ENCODE results near the gene CTU2. TPM values are rescaled to one million over a fixed set of nuclear protein-coding genes. Genes with fewer than 3 reads are reported as not detected.

The CTU2 gene
- total RNA-seq, 4 donors from 2014 or later: 2.8 to 5.6 (median 4.2) TPM; not detected in 1

- peaks cover 20 to 32% (median 24%) of the 10 kb centered on the region in 4 donors for H3K4me1 ChIP-seq
- in situ Hi-C loops (cut with MboI; ENCODE audit: low pct_ligation_motif_present in 1 of 4, low pct_unique_long_range_greater_than_20kb in 1 of 4, low sequenced_read_pairs in 3 of 4): no loop called here
- intact Hi-C loops (cut with DNase I; ENCODE audit: low total_unique reads): no loop called here
- H3K27me3 ChIP-seq: no peaks in the 10 kb centered on the region
- no peak for DNase-seq
- WGBS, 2 donors (ENCODE audit: low coverage in 1 of 2): 30 to 32% methylated on average over 2 to 17 of the region's 17 CpGs
- no peaks in the 10 kb centered on the region for H3K9me3 ChIP-seq
- peak overlapping the region; percentile 80 to 96 (median 92) for H3K4me3 ChIP-seq
- TF ChIP-seq EP300 (IDR thresholded peaks at IDR 0.05; ENCODE audit: low read depth): no peak
- no peak for TF ChIP-seq CTCF (IDR thresholded peaks at IDR 0.05)
- no peak for TF ChIP-seq POLR2AphosphoS5 (IDR thresholded peaks at IDR 0.05)
- no peak for TF ChIP-seq POLR2A (IDR thresholded peaks at IDR 0.05)
- H3K27ac ChIP-seq: peak overlapping the region; percentile 85 to 88 (median 86)
- no peaks in the 10 kb centered on the region for H3K36me3 ChIP-seq
These were observed 893 bp downstream of the CTU2 start for GRCh38 chr16:88706965-88707826.

- no peaks in the 10 kb centered on the region for H3K9me3 ChIP-seq
- no peak for DNase-seq
- H3K4me1 ChIP-seq: peaks cover 11 to 14% (median 12%) of the 10 kb centered on the region in 4 donors
- no peak overlapping the region for H3K27ac ChIP-seq
- WGBS, 2 donors (ENCODE audit: low coverage in 1 of 2): 40 to 81% methylated on average over 1 to 13 of the region's 16 CpGs
- H3K36me3 ChIP-seq: peaks cover 0 to 11% (median 1%) of the 10 kb centered on the region in 4 donors
- no peak for TF ChIP-seq POLR2AphosphoS5 (IDR thresholded peaks at IDR 0.05)
- TF ChIP-seq POLR2A (IDR thresholded peaks at IDR 0.05): no peak
- TF ChIP-seq EP300 (IDR thresholded peaks at IDR 0.05; ENCODE audit: low read depth): no peak
- no peak for TF ChIP-seq CTCF (IDR thresholded peaks at IDR 0.05)
- in situ Hi-C loops (cut with MboI; ENCODE audit: low pct_ligation_motif_present in 1 of 4, low pct_unique_long_range_greater_than_20kb in 1 of 4, low sequenced_read_pairs in 3 of 4): no loop called here
- H3K27me3 ChIP-seq: no peaks in the 10 kb centered on the region
- H3K4me3 ChIP-seq: no peak overlapping the region
- intact Hi-C loops (cut with DNase I; ENCODE audit: low total_unique reads): no loop called here
These were observed 4.3 kb downstream of the CTU2 start for GRCh38 chr16:88710556-88710955.

- intact Hi-C loops (cut with DNase I; ENCODE audit: low total_unique reads) (no loop called here), in situ Hi-C loops (cut with MboI; ENCODE audit: low pct_ligation_motif_present in 1 of 4, low pct_unique_long_range_greater_than_20kb in 1 of 4, low sequenced_read_pairs in 3 of 4) (no loop called here)
- no peak overlapping the region for H3K4me3 ChIP-seq
- no peak for DNase-seq
- H3K27me3 ChIP-seq: no peaks in the 10 kb centered on the region
- H3K36me3 ChIP-seq: peaks cover 0 to 24% (median 7%) of the 10 kb centered on the region in 4 donors
- WGBS, 2 donors (ENCODE audit: low coverage in 1 of 2): 79% methylated on average over 17 of the region's 18 CpGs; no CpG with 5 or more reads in 1 of the 2 donors
- H3K27ac ChIP-seq: no peak overlapping the region
- peaks cover 7 to 10% (median 9%) of the 10 kb centered on the region in 4 donors for H3K4me1 ChIP-seq
- TF ChIP-seq EP300 (IDR thresholded peaks at IDR 0.05; ENCODE audit: low read depth): no peak
- TF ChIP-seq POLR2A (IDR thresholded peaks at IDR 0.05): no peak
- TF ChIP-seq POLR2AphosphoS5 (IDR thresholded peaks at IDR 0.05): no peak
- no peak for TF ChIP-seq CTCF (IDR thresholded peaks at IDR 0.05)
- H3K9me3 ChIP-seq: no peaks in the 10 kb centered on the region
These were observed 5.5 kb downstream of the CTU2 start for GRCh38 chr16:88711750-88712340.

- Histone ChIP-seq H3K27ac (no peak overlapping the region), H3K36me3 (peaks cover 0 to 30% (median 7%) of the 10 kb centered on the region in 4 donors), H3K27me3 (no peaks in the 10 kb centered on the region), H3K9me3 (no peaks in the 10 kb centered on the region), H3K4me1 (peaks cover 1 to 3% (median 2%) of the 10 kb centered on the region in 4 donors), H3K4me3 (no peak overlapping the region)
- intact Hi-C loops (cut with DNase I; ENCODE audit: low total_unique reads): no loop called here
- 86% methylated on average over 8 of the region's 25 CpGs; no CpG with 5 or more reads in 1 of the 2 donors for WGBS, 2 donors (ENCODE audit: low coverage in 1 of 2)
- no peak for TF ChIP-seq CTCF (IDR thresholded peaks at IDR 0.05)
- no peak for DNase-seq
- in situ Hi-C loops (cut with MboI; ENCODE audit: low pct_ligation_motif_present in 1 of 4, low pct_unique_long_range_greater_than_20kb in 1 of 4, low sequenced_read_pairs in 3 of 4): no loop called here
These were observed 6.2 kb downstream of the CTU2 start for GRCh38 chr16:88712362-88712979.

All from transverse colon (tissue), 4 donors.